Amygdala (tissue), 56 donors: Measurements from ENCODE around the gene AIP.

Experiments used
- DNase-seq, 56 donors: peaks; one replicate each; lab custom pipeline; 2025; lab: John Stamatoyannopoulos, UW

The AIP gene

DNA sequence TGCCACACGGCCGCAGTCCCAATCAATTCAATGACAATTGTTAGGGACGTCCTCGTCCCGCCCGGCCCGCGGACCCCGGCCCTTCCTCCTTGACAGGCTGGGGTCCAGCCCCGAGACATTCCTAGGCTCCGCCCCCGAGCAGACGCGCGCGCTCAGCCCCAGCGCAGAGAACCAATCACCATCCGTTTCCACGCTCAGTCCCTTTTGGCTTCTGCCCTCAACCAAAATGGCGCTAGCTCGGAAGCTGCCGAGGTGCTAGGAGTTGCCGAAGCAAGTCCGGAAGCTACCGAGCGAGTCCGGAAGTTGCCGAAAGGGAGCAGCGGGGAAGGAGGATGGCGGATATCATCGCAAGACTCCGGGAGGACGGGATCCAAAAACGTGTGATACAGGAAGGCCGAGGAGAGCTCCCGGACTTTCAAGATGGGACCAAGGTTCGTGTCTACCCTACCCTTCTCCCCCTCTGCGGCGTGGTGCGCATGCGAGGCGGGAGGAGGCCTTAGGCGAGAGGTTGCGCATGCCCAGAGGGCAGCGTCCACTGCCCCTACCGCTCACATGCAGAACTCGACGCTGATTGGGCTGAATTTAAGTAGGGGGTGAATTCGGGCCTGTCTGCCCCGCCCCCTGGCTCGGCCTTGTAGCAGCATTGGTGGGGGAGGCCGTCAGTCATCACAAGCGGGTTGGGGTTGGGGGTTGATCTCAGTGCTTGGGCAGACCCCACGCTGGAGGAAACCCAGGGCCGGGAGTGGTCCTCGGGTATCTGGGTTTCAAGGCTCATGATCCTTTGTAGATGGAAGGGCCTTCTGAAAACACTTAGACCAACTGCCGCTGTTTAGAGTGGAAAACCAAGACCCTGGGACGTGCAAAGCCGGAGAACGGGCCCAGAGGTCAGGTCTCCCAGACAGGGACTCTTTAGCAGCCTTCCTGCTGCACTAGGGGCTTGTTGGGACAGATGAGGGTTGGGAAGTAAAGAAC, at the start of gene AIP:
Gene AIP (plus strand): TSS at position 200 of the 972 bp plus-strand sequence. CDS start 133 bp downstream, at position 333.
- DNase-seq: peak; percentile 86 to 100 (median 95)

DNA sequence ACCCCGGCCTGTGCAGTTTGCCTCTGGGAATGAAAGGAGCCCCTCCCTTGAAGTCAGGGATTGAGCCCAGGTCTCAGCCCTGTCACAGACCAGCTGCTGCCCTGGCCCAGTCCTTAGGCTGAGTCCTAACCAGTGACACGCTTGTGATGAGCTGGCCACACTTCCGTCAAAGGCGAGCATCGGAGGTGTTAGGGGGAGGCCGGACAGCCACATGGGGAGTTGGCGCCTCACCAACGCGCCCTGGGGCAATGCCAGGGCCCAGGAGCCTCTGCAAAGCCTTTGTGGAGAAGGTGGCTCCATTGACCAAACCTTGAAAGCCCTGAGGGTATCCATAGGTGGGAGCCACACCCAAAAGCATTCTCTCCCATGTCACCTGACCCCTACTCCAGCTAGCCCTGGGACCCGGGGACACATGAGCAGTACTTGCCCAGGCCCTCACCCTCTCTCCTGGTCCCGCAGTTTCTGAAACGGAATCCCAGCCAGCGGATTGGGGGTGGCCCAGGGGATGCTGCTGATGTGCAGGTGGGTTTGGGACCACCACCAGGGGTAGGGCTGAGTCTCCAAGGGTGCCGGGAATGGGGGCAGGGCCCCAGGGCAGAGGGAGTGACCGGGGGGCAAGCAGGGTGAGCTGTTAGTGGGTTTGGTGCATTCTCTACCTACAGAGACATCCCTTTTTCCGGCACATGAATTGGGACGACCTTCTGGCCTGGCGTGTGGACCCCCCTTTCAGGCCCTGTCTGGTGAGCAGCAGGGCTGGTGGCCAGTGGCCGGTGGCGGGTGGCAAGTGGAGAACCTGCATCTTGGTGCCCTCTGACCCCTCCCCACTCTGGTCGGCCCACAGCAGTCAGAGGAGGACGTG, 49.1 kb upstream of the AIP start:
- DNase-seq: no peak

GRCh38 chr11:67434395-67434881, 48.4 kb upstream of the AIP start:
- no peak for DNase-seq

- DNase-seq: no peak
Measured at GRCh38 chr11:67435031-67435726, 47.6 kb upstream of the AIP start.

DNA sequence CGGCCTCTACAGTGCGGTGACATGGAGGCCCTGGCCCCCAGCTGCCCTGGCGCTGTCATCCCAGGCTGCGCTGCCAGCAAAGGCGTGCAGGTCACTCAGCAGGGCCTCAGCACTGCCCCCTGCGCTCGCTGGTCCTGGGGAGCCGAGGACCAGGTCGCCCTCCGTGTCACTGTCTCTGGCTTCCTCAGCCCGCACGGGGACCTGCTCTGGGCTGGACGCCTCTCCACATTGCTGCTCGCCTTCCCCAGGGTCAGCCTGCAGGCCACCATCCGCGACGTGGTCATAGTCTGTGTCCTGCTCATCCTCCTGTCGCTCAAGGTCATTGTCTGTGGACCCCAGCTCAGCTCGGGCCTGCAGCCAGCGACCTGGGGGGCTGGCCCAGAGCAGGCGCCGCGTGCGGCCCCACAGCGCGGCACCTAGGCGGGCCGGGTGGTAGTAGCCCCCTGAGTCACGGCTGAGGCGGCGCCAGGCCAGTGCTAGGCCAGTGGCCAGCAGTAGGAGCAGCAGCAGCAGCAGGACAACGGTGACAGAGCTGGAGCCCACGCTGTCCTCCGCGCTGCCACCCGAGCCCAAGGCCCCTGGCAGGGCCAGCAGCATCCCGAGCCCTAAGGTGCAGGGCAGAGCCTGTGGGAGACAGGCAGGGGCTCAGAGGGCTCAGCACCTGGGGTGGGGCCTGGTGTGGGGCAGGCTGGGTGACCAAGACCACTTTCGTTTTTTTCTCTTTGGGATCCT, 46.9 kb upstream of the AIP start:
- DNase-seq: no peak

DNA sequence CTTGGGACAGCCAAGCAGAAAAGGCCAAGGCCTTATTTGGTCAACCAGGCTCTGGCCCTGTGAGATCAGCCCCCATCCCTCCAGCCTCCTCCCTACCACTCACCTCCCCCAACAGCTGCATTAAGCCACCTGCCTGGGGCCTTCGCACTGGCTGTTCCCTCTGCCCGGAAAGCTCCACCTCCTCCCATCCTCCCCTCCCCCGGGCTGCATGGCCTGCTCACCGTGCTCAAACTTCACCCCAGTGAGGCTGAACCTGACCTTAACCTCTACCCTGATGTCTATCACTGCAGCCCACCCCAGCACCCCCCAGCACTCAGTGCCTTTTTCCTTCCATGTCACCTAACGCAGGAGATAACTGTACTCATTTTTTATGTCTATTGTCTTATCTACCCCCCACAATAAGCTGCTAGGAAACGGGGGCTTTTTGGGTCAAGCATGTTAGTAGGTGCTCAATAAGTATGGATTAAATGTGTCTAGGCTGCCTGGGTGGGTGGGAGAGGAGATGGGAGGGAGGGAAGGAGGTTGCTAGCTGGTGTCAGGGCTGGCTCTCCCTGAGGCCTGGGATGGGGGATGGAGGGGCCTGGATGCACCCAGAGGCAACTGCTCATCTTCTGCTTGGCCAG, 46.3 kb upstream of the AIP start:
- DNase-seq: no peak

DNA sequence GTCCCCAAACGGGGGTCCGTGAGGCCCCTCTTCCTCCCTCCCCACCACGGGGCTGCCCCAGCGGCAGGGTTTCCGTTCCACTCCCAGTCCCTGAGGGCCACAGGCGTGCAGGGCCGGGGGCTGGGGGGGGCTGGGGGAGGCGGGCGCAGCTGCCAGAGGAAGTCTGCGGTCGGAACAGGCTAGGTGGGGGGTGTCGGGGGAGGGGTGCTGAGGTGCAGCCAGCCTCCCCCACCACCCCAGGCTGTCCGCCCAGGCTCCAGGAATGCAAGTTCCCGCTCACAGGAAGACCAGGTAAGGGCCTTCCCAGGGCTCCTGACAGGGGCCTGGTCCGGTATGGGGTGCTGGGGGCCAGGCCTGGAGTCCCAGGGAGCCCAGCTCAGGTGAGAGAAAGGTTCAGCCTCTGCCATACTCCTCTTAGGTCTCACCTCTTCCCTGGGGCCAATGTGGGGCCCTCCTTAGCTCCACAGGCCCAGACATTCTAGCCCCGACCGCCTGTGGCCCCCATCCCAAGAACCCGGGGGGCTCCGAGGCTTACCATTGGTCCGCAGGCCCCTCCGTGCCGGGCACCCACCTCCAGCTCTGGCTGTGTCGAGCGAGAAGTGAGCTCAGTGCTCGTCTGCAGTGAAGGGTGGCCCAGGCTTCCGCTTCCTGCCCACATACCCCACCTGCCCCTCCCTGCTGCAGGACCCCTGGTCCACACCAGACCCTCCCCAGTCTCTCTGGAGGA, 45.6 kb upstream of the AIP start, which contains the start of gene PTPRCAP:
Gene PTPRCAP (minus strand): TSS at position 601 of the 727 bp plus-strand sequence. CDS start 63 bp downstream, at position 538.
- DNase-seq: no peak

DNA sequence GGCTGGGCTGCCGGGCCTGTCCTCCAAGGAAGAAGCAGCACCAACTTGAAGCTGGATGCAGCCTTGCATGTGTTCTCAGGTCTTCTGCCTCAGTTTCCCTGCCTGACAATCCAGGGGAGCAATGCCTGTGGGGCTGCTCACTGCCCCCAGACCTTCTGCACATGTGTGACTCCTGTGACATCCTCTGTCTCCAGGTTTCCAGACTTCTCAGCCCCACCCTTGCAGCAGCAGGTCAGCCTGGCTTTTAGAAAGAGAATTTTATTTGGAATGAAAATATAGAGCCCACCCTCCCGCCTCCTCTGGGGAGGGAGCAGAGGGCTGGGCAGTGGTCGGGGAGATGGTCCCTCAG, 45.0 kb upstream of the AIP start:
- DNase-seq: no peak

DNA sequence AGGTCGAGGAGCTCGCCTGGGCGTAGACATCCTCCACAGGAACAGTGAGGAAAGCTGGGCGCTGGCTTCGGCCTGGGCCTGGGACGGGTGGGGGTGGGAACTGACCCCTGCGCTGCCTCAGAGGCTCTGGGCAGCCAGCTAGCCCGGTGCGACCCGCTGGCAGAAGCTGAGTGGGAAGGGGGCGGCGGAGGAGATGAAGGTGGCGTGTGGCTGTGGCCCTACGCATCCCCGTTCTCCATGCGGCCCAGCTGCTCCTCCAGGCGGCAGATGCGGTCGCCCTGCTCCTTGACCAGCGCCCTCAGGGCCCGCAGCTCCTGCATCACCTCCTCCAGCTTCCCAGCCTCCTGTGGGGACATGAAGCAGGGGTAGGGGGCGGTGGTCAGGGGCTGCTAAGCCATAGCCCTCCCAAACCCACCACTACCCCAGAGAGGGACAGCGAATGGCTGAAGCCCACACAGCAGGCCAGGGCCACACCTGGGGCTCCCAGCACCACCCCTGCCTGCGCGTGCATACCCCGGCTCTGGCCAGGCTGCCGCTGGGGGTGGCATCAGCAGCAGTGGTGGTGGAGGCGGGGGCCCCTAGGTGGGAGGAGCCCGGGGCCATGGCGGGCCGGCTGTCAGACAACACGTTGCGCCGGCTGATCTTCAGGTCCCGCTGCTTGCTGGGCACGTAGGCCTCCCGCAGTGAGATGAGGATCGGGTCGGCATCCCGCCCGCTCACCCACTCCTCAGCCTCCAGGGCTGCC, 44.5 kb upstream of the AIP start:
- DNase-seq: no peak

DNA sequence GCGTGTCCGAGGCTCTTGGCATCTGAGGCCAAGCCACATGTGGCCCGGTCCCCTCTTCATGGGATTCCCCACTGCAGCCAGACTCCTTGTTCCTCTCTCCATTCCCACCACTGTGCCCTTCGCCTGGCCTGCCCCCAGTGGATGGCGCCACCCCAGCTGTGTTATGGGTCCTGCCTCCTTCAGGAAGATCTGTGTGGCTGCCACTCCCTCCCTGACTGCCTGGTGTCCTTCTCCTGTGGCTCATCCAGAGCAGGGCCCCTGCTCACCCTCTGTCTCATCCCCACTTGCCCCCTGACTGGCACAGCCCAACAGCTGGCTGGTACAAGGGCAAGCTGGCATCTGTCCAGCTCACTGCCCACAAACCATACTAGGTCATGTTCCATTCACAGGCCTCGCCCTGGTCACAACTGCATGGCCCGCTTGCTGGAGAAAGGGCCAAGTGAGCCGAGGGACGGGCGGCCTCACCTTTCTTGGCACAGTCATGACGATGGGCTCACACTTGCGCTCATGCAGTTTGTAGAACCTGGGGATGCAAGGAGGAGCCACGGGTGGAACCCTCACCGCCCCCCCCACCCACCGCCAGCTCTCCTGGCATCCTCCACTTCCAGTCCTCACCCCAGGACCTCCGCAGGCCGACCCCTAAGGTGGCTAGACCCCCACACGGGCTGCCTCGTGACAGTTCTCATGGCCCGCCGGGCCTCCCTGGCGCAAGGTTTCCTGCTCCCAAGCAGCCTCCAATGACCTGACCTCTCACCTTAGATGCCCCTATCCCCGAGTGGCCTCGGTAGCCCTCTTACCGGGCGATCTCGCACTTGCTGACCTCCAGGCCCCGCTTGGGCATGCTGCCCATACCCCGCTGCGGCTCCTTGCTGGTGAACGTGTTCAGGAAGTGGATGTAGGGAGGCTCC, 43.3 kb upstream of the AIP start:
- DNase-seq: peak in 11 of 56 donors; percentile 5 to 71 (median 37)

- DNase-seq: no peak
Measured at GRCh38 chr11:67440229-67441097, 42.4 kb upstream of the AIP start.

DNA sequence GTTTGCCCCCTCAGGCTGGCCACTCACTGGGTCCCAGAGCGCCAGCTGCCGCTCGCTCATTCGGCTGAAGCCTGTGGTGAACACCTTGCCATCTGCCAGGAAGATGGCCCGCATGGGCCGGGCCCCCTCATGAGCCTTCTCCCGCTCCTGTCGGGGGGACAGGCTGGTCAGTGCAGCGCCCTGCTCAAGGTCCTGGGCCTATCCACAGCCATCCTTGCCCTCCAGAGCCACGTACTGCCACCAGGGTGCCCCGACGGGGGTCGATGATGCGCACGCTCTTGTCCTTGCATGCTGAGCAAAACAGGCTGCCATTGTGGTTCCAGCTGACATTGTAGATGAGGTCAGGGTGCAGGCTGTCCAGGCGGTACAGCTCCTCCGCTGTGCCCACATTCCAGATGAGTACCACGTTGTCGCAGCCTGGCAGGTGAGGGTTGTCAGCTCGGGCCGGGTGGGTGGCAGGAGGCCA, 41.7 kb upstream of the AIP start:
- no peak for DNase-seq

DNA sequence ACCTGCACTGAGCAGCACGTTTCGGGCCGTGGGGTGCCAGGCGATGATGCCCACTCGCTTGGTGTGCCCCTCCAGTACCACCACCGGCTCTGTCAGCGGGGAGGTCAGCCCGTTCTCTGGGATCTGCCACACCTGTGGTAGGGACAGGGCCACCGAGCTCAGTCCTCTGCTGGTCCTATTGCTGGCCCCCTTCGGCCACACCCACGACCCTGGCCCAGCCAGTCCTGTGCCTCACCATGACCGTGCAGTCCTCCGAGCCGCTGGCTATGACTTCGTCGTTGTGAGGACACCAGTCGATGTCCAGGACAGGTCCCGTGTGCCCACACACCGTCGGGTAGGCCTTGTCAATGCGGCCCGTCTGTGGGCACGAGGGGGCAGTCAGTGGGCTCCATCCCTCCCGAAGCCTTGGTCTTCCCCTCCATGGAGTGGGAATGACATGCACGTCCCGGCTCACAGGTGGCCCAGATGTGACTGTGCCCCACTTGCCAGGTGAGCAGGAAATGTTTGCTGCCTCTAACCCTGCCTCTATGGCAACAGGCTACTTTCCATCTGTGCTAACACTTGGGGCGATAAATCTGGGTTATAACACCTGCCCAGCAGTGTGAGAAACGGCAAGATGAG, 41.0 kb upstream of the AIP start:
- DNase-seq: no peak

- no peak for DNase-seq
Measured at GRCh38 chr11:67442504-67443404, 40.1 kb upstream of the AIP start.
